ENCODE data around the gene KIF5B. TPM values are rescaled to one million over a fixed set of nuclear protein-coding genes. Genes with fewer than 3 reads are reported as not detected.
"Not testable (repeated sequence)": the region's sequence is repeated elsewhere in the genome, so short reads cannot be mapped to it uniquely, and the experiment has no call there.

KIF5B gene
- total RNA-seq, 1 donor from 2014 or later = 95.4 TPM

DNA sequence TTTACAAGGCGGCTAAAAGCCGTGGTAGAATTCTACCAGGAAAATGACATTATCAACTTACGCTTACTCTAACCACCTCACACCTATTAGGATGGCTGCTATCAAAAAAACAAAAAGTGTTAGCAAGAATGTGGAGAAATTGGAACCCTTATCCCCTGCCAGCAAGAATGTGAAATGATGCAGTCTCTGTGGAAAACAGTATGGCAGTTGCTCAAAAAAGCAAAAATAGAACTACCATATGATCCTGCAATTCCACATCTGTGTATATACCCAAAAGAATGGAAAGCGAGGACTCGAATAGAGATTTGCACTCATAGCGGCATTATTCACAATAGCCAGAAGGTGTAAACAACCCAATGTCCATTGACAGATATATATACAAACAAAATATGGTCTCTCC is 61.3 kb downstream of the KIF5B start:
- H3K9me3 Mint-ChIP-seq = no peaks in the 10 kb centered on the region

DNA sequence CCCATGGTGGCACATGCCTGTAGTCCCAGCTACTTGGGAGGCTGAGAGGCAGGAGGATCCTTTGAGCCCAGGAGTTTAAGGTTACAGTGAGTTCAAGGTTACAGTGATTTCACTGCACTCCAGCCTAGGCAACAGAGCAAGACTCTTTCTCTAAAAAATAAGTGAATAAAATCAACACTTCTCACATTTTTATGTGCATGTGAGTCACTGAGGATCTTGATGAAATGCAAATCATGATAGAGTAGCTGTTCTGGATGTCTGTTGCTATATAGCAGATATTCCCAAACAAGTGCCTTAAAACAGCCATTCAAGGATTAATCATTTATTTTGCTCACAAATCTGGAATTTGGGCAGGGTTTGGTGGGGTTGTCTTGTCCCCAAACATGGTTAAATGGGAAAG is 65.3 kb downstream of the KIF5B start:
- TF ChIP-seq, protein P1, sequence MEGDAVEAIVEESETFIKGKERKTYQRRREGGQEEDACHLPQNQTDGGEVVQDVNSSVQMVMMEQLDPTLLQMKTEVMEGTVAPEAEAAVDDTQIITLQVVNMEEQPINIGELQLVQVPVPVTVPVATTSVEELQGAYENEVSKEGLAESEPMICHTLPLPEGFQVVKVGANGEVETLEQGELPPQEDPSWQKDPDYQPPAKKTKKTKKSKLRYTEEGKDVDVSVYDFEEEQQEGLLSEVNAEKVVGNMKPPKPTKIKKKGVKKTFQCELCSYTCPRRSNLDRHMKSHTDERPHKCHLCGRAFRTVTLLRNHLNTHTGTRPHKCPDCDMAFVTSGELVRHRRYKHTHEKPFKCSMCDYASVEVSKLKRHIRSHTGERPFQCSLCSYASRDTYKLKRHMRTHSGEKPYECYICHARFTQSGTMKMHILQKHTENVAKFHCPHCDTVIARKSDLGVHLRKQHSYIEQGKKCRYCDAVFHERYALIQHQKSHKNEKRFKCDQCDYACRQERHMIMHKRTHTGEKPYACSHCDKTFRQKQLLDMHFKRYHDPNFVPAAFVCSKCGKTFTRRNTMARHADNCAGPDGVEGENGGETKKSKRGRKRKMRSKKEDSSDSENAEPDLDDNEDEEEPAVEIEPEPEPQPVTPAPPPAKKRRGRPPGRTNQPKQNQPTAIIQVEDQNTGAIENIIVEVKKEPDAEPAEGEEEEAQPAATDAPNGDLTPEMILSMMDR (conservative IDR thresholded peaks at IDR 0.05) = no peak
- no peak overlapping the region for H3K4me3 Mint-ChIP-seq

More for the DNA sequence above, 61.3 kb downstream of the KIF5B start:
- Mint-ChIP-seq H3K27ac (ENCODE audit: unreplicated experiment) (no peak overlapping the region), H3K4me1 (peaks cover 10% of the 10 kb centered on the region), H3K4me3 (no peak overlapping the region), H3K27me3 (ENCODE audit: low read depth) (no peaks in the 10 kb centered on the region), H3K36me3 (ENCODE audit: low read depth) (peaks cover 2% of the 10 kb centered on the region)
- TF ChIP-seq, protein P1 (conservative IDR thresholded peaks at IDR 0.05) = no peak
- no peak for DNase-seq (ENCODE audit: low read depth, low spot score)

DNA sequence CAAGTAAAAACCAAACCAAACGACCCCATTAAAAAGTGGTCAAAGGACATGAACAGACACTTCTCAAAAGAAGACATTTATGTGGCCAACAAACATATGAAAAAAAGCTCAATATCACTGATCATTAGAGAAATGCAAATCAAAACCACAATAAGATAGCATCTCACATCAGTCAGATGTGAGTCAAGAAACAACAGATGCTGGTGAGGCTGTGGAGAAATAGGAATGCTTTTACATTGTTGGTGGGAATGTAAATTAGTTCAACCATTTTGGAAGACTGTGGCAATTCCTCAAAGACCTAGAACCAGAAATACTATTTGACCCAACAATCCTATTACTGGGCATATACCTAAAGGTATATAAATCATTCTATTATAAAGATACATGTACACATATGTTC is 68.4 kb downstream of the KIF5B start:
- not testable (repeated sequence) for H3K36me3 Mint-ChIP-seq (ENCODE audit: low read depth); H3K4me3 Mint-ChIP-seq; H3K27me3 Mint-ChIP-seq (ENCODE audit: low read depth); H3K27ac Mint-ChIP-seq (ENCODE audit: unreplicated experiment); H3K9me3 Mint-ChIP-seq; DNase-seq (ENCODE audit: low read depth, low spot score); H3K4me1 Mint-ChIP-seq

More for the DNA sequence above, 65.3 kb downstream of the KIF5B start:
- Mint-ChIP-seq H3K36me3 (ENCODE audit: low read depth) (peaks cover 10% of the 10 kb centered on the region), H3K4me1 (no peaks in the 10 kb centered on the region), H3K27me3 (ENCODE audit: low read depth) (no peaks in the 10 kb centered on the region), H3K9me3 (peaks cover 4% of the 10 kb centered on the region), H3K27ac (ENCODE audit: unreplicated experiment) (no peak overlapping the region)
- no peak for DNase-seq (ENCODE audit: low read depth, low spot score)

DNA sequence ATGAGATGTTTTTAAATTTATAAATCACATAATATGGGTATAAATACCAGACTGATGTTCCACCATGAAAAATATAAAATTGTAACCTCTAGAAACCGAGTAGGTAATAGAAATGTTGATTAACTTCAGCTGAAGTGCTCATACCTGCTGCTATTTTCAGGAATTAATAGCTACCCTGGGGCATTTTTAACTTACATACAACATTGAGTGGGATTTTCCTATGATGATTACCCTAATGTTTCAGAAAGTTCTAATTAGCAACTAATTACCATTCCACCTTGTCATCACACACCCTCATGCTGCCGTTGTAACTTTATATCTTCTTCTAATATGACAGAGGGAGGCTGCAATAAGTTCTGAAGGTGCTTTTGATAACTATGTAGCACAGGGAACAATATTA is 74.1 kb downstream of the KIF5B start:
- peaks cover 10% of the 10 kb centered on the region for H3K9me3 Mint-ChIP-seq
- H3K4me1 Mint-ChIP-seq = peaks cover 10% of the 10 kb centered on the region
- H3K27me3 Mint-ChIP-seq (ENCODE audit: low read depth) = no peaks in the 10 kb centered on the region
- TF ChIP-seq, protein P1 (conservative IDR thresholded peaks at IDR 0.05) = no peak
- no peak overlapping the region for H3K27ac Mint-ChIP-seq (ENCODE audit: unreplicated experiment)
- H3K4me3 Mint-ChIP-seq = no peak overlapping the region
- H3K36me3 Mint-ChIP-seq (ENCODE audit: low read depth) = peaks cover 30% of the 10 kb centered on the region
- no peak for DNase-seq (ENCODE audit: low read depth, low spot score)

DNA sequence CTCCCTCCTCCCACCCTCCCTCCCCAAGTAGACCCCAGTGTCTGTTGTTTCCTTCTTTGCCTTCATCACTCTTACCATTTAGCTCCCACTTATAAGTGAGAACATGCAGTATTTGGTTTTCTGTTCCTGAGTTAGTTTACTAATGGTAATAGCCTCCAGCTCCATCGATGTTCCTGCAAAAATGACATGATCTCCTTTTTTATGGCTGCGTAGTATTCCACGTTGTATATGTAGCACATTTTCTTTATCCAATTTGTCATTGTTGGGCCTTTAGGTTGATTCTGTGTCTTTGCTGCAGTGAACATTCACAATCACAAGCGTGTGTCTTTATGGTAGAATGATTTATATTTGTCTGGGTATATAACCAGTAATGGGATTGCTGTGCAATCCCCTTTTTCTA is 75.8 kb downstream of the KIF5B start:
- Mint-ChIP-seq H3K27ac (ENCODE audit: unreplicated experiment) (no peak overlapping the region), H3K9me3 (peaks cover 10% of the 10 kb centered on the region), H3K4me3 (no peak overlapping the region), H3K36me3 (ENCODE audit: low read depth) (peaks cover 31% of the 10 kb centered on the region), H3K27me3 (ENCODE audit: low read depth) (no peaks in the 10 kb centered on the region), H3K4me1 (peaks cover 17% of the 10 kb centered on the region)
- TF ChIP-seq, protein P1 (conservative IDR thresholded peaks at IDR 0.05) = no peak
- DNase-seq (ENCODE audit: low read depth, low spot score) = no peak

DNA sequence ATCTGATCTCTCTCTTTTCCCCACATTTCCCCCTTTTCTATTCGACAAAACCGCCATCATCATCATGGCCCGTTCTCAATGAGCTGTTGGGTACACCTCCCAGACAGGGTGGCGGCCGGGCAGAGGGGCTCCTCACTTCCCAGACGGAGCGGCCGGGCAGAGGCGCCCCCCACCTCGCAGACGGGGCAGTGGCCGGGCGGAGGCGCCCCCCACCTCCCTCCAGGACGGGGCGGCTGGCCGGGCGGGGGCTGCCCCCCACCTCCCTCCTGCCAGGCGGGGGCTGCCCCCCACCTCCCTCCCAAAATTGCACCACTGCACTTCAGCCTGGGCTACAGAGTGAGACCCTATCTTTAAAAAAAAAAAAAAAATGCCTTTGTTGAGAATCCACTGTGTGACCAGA is 77.2 kb downstream of the KIF5B start:
- Mint-ChIP-seq H3K9me3 (peaks cover 10% of the 10 kb centered on the region), H3K36me3 (ENCODE audit: low read depth) (peaks cover 31% of the 10 kb centered on the region), H3K4me1 (peaks cover 24% of the 10 kb centered on the region)
- H3K4me3 Mint-ChIP-seq; H3K27me3 Mint-ChIP-seq (ENCODE audit: low read depth); DNase-seq (ENCODE audit: low read depth, low spot score); H3K27ac Mint-ChIP-seq (ENCODE audit: unreplicated experiment): not testable (repeated sequence)

DNA sequence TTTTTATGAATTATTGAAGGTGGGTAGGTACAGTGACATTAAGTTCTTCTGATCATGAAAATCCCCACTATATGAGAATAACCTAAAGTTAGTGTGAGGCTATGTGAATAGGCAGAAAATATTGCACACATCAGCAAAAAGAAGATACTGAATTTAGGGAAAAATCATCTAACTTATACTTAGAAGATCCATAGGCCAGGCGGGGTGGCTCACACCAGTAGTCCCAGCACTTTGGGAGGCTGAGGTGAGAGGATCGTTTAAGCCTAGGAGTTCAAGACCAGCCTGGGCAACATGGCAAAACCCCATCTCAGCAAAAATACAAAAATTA is 78.1 kb downstream of the KIF5B start:
- Mint-ChIP-seq H3K27ac (ENCODE audit: unreplicated experiment) (no peak overlapping the region), H3K36me3 (ENCODE audit: low read depth) (peaks cover 31% of the 10 kb centered on the region), H3K27me3 (ENCODE audit: low read depth) (no peaks in the 10 kb centered on the region), H3K4me3 (no peak overlapping the region), H3K9me3 (peaks cover 10% of the 10 kb centered on the region), H3K4me1 (peaks cover 24% of the 10 kb centered on the region)
- TF ChIP-seq, protein P1 (conservative IDR thresholded peaks at IDR 0.05) = no peak
- no peak for DNase-seq (ENCODE audit: low read depth, low spot score)

Measured in neural crest cell (in vitro differentiated cells).